ENCODE results near the gene OR2AT4.
"Not testable (repeated sequence)": the region's sequence is repeated elsewhere in the genome, so short reads cannot be mapped to it uniquely, and the experiment has no call there.

OR2AT4 gene

GRCh38 chr11:75126564-75126963 is 29.9 kb upstream of the OR2AT4 start:
- no peak for DNase-seq (ENCODE audit: low read depth, low spot score)
- no peak for TF ChIP-seq CTCF (IDR thresholded peaks at IDR 0.05; ENCODE audit: low read depth, low read length)
- in situ Hi-C loops (cut with HindIII; ENCODE audit: low sequenced_read_pairs) = no loop called here
- H3K4me3 ChIP-seq (ENCODE audit: low read depth, low read length) = no peak overlapping the region

- no peak for DNase-seq (ENCODE audit: low read depth, low spot score)
- no peak for TF ChIP-seq CTCF (IDR thresholded peaks at IDR 0.05; ENCODE audit: low read depth, low read length)
- no peak overlapping the region for H3K4me3 ChIP-seq (ENCODE audit: low read depth, low read length)
- in situ Hi-C loops (cut with HindIII; ENCODE audit: low sequenced_read_pairs) = no loop called here
Observed at GRCh38 chr11:75118577-75118976, 21.9 kb upstream of the OR2AT4 start.

DNA sequence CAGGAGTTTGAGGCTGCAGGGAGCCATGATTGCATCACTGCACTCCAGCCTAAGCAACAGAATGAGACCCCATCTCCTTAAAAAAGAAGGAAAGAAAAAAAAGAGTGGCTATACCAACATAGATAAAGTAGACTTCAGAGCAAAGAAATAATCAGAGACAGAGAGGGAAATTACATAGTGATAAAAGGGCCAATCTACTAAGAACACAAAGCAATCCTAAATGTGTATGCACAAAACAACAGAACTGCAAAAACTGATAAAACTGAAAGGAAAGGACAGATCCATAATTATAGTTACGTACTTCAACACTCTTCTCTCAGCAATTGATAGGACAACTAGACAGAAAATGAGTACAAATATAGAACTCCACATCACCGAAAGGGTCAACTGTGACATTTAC is 17.8 kb upstream of the OR2AT4 start:
- in situ Hi-C loops (cut with HindIII; ENCODE audit: low sequenced_read_pairs) = no loop called here
- no peak overlapping the region for H3K4me3 ChIP-seq (ENCODE audit: low read depth, low read length)
- no peak for TF ChIP-seq CTCF (IDR thresholded peaks at IDR 0.05; ENCODE audit: low read depth, low read length)
- DNase-seq (ENCODE audit: low read depth, low spot score) = no peak

GRCh38 chr11:75113030-75113429 is 16.4 kb upstream of the OR2AT4 start:
- no peak for DNase-seq (ENCODE audit: low read depth, low spot score)
- no peak overlapping the region for H3K4me3 ChIP-seq (ENCODE audit: low read depth, low read length)
- in situ Hi-C loops (cut with HindIII; ENCODE audit: low sequenced_read_pairs) = no loop called here
- TF ChIP-seq CTCF (IDR thresholded peaks at IDR 0.05; ENCODE audit: low read depth, low read length) = no peak

DNA sequence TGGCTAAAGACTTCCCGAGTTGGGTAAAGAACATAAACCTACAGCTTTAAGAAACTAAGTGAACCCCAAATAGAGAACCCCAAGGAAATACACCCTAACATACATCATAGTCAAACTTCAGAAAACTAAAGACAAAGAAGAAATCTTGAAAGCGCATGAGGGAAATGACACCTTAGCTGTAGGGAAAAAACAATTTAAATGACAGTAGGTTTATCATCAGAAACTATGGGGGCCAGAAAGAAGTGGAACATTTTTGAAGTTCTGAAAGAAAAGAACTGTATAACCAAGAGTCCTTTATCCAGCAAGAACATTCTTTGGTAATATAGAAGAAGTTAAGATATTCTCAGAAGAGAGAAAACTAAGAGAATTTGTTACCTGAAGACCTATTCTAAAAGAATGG is 15.5 kb upstream of the OR2AT4 start:
- no peak for DNase-seq (ENCODE audit: low read depth, low spot score)
- TF ChIP-seq CTCF (IDR thresholded peaks at IDR 0.05; ENCODE audit: low read depth, low read length) = no peak
- in situ Hi-C loops (cut with HindIII; ENCODE audit: low sequenced_read_pairs) = no loop called here
- H3K4me3 ChIP-seq (ENCODE audit: low read depth, low read length) = no peak overlapping the region

DNA sequence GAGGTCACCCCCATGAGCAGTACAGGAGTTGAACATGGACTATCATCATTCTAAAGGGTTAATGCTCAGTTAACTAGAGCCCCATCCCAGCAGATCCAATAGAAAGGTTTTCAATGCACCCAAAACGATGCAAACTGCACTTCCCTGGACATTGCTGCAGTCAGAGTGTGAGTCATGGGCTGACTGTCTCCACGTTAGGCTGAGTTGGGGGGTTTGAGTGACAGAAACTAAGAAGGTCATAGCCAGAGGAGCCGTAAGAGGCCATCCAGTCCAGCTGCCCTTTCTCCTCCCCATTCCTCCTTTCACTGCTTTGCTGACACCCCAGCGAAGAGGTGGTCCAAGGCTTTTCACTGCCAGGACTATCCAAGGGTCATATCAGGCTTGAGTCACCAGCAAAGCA is 10.5 kb upstream of the OR2AT4 start:
- in situ Hi-C loops (cut with HindIII; ENCODE audit: low sequenced_read_pairs) = no loop called here
- no peak for TF ChIP-seq CTCF (IDR thresholded peaks at IDR 0.05; ENCODE audit: low read depth, low read length)
- no peak for DNase-seq (ENCODE audit: low read depth, low spot score)

DNA sequence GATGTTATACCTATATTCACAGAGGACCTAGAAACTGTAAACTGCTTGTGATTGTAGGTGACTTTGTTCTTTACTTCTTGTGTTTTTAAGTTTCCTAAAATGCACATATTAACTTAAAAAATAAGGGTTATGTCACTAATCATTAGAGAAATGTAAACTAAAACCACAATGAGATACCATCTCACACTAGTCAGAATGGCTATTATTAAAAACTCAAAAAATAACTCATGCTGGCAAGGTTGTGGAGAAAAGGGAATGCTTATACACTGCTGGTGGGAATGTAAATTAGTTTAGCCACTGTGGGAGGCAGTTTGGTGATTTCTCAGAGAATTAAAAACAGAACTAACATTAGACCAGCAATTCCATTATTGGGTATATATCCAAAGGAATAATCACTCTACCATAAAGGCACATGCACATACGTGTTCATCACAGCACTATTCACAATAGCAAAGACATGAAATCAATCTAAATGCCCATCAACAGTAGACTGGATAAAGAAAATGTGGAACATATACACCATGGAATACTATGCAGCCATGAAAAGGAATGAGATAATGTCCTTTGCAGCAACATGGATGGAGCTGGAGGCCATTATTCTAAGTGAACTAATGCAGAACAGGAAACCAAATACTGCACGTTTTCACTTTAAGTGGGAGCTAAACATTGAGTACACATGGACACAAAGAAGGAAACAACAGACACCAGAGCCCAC is 9.4 kb upstream of the OR2AT4 start:
- H3K4me3 ChIP-seq (ENCODE audit: low read depth, low read length); in situ Hi-C loops (cut with HindIII; ENCODE audit: low sequenced_read_pairs); DNase-seq (ENCODE audit: low read depth, low spot score): not testable (repeated sequence)

More for the DNA sequence above, 10.5 kb upstream of the OR2AT4 start:
- H3K4me3 ChIP-seq (ENCODE audit: low read depth, low read length) = no peak overlapping the region
